ENCODE data around the gene CAPRIN1. TPM values are rescaled to one million over a fixed set of nuclear protein-coding genes. Genes with fewer than 3 reads are reported as not detected.

CAPRIN1 gene
- total RNA-seq, 1 experiment from 2014 or later, result 224 TPM

DNA sequence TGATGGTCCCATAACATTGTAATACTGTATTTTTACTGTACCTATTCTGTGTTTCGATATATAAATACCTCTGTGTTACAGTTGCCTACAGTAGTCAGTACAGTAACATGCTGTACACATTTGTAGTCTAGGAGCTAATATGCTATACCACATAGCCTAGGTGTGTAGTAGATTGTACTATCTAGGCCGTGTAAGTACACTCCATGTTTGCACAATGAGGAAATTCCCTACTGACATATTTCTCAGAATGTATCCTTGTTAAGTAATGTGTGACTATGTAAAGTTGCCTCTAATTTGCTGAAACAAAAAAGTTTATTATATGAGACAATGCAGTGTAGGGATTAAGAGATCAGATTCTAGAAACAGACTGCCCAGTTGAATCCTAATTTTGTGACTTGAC is 21.3 kb downstream of the CAPRIN1 start:
- Histone ChIP-seq H3K4me2 (ENCODE audit: low read length) (no peak overlapping the region), H4K20me1 (ENCODE audit: low read length) (peaks cover 81% of the 10 kb centered on the region), H3K4me3 (ENCODE audit: low read length) (no peak overlapping the region), H3K4me1 (ENCODE audit: insufficient read depth, low read length) (peaks cover 29% of the 10 kb centered on the region), H3K27me3 (ENCODE audit: low read length) (no peaks in the 10 kb centered on the region), H3K9me2 (replicated peaks; ENCODE audit: low read length) (no peaks in the 10 kb centered on the region), H2AFZ (ENCODE audit: low read length) (no peak overlapping the region), H3F3A (ENCODE audit: low read length, unreplicated experiment) (peaks cover 10% of the 10 kb centered on the region), H3K36me3 (ENCODE audit: low read depth, low read length) (peaks cover 52% of the 10 kb centered on the region), H3K79me2 (ENCODE audit: low read length) (peaks cover 87% of the 10 kb centered on the region), H3K27ac (ENCODE audit: low read length) (no peak overlapping the region), H3K9me3 (ENCODE audit: low read length) (no peaks in the 10 kb centered on the region), H3K9ac (ENCODE audit: low read length) (no peak overlapping the region)
- intact Hi-C loops (cut with micrococcal nuclease), result no loop called here
- no TSS peak for BruUV-seq (replicated peaks)
- ChIA-PET CTCF (no interaction called here), POLR2A (ENCODE audit: unreplicated experiment) (interaction anchor here (0.6 kb wide), 1 partner anchor 27 kb away, joined by 8 read pairs; no protein-coding TSS in a partner anchor)
- TF ChIP-seq, protein P1, sequence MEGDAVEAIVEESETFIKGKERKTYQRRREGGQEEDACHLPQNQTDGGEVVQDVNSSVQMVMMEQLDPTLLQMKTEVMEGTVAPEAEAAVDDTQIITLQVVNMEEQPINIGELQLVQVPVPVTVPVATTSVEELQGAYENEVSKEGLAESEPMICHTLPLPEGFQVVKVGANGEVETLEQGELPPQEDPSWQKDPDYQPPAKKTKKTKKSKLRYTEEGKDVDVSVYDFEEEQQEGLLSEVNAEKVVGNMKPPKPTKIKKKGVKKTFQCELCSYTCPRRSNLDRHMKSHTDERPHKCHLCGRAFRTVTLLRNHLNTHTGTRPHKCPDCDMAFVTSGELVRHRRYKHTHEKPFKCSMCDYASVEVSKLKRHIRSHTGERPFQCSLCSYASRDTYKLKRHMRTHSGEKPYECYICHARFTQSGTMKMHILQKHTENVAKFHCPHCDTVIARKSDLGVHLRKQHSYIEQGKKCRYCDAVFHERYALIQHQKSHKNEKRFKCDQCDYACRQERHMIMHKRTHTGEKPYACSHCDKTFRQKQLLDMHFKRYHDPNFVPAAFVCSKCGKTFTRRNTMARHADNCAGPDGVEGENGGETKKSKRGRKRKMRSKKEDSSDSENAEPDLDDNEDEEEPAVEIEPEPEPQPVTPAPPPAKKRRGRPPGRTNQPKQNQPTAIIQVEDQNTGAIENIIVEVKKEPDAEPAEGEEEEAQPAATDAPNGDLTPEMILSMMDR (conservative IDR thresholded peaks at IDR 0.05; ENCODE audit: low read depth, low read length), result no peak
- TF ChIP-seq EZH2 (IDR thresholded peaks at IDR 0.05; ENCODE audit: low read length, unreplicated experiment), result no peak
- no peak for TF ChIP-seq EZH2phosphoT487 (IDR thresholded peaks at IDR 0.05; ENCODE audit: borderline replicate concordance, low read length)
- no peak for DNase-seq
- ATAC-seq, result no peak

DNA sequence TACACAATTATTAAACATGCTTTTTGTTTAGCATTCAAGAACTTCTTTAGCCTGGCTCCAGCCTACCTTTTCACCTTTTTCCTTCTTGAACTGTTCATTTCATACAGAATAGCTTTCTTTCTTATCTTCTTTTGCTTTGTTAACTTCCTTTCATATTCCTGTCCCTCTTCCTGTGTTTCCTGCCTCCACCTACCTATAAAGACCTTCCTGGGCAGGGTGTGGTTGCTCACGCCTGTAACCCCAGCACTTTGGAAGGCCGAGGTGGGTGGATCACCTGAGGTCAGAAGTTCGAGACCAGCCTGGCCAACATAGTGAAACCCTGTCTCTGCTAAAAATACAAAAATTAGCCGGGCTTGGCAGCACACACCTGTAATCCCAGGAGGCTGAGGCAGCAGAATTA is 22.9 kb downstream of the CAPRIN1 start:
- peaks cover 29% of the 10 kb centered on the region for H3K4me1 ChIP-seq (ENCODE audit: insufficient read depth, low read length)
- DNase-seq (no peak), ATAC-seq (no peak)
- no peak overlapping the region for H3K4me2 ChIP-seq (ENCODE audit: low read length)
- ChIA-PET POLR2A (ENCODE audit: unreplicated experiment) (no interaction called here), CTCF (no interaction called here)
- peaks cover 10% of the 10 kb centered on the region for H3F3A ChIP-seq (ENCODE audit: low read length, unreplicated experiment)
- H3K36me3 ChIP-seq (ENCODE audit: low read depth, low read length), result peaks cover 64% of the 10 kb centered on the region
- peak overlapping the region; percentile 81; the same call in 1 of the 2 replicates for H3K27ac ChIP-seq (ENCODE audit: low read length)
- no peaks in the 10 kb centered on the region for H3K9me2 ChIP-seq (replicated peaks; ENCODE audit: low read length)
- no peak overlapping the region for H3K9ac ChIP-seq (ENCODE audit: low read length)
- peaks cover 87% of the 10 kb centered on the region for H3K79me2 ChIP-seq (ENCODE audit: low read length)
- peaks cover 86% of the 10 kb centered on the region for H4K20me1 ChIP-seq (ENCODE audit: low read length)
- BruUV-seq (replicated peaks), result no TSS peak
- no peak overlapping the region for H2AFZ ChIP-seq (ENCODE audit: low read length)
- H3K4me3 ChIP-seq (ENCODE audit: low read length), result no peak overlapping the region
- intact Hi-C loops (cut with micrococcal nuclease), result loop anchor here (2.0 kb wide), 2 partner anchors 18 to 78 kb away; no protein-coding TSS in a partner anchor
- no peaks in the 10 kb centered on the region for H3K9me3 ChIP-seq (ENCODE audit: low read length)
- H3K27me3 ChIP-seq (ENCODE audit: low read length), result no peaks in the 10 kb centered on the region
- no peak for TF ChIP-seq EZH2 (IDR thresholded peaks at IDR 0.05; ENCODE audit: low read length, unreplicated experiment)
- no peak for TF ChIP-seq EZH2phosphoT487 (IDR thresholded peaks at IDR 0.05; ENCODE audit: borderline replicate concordance, low read length)
- TF ChIP-seq, protein P1 (conservative IDR thresholded peaks at IDR 0.05; ENCODE audit: low read depth, low read length), result no peak

DNA sequence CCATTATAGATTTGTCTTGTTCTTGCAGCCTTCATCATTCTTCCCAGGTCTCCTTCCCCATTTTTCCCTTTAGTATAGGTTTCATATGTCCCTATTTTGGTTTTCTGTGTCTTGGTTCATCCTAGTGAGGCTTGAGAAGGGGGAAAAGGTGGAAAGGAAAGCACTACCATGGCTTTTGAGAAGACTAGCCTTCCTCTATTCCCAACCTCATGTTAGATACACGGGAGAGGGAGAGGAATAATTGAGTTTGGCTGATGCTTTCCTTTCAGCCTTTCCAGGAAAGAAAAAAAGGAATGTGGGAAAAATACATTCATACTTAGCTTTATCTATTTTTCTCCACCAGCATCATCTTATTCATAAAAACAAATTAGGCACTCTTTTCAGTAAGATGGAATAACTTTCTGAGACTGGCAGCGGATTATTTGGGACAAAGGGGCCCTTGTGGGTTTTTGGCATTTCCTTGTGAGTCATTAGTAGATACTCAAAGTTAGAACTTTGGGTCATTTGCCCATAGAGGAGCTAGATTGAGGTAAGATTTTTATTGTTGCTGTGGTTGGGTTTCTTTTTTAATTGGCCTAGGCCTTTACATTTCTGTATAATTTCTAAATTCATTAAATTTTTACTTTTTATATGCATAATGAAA is 23.8 kb downstream of the CAPRIN1 start:
- Histone ChIP-seq H3K79me2 (ENCODE audit: low read length) (peaks cover 85% of the 10 kb centered on the region), H3K27me3 (ENCODE audit: low read length) (no peaks in the 10 kb centered on the region), H3K4me3 (ENCODE audit: low read length) (peak overlapping the region; percentile 46), H3K9ac (ENCODE audit: low read length) (no peak overlapping the region), H3K4me1 (ENCODE audit: insufficient read depth, low read length) (peaks cover 29% of the 10 kb centered on the region), H3K9me2 (replicated peaks; ENCODE audit: low read length) (no peaks in the 10 kb centered on the region), H3K9me3 (ENCODE audit: low read length) (no peaks in the 10 kb centered on the region), H3K4me2 (ENCODE audit: low read length) (peak overlapping the region; percentile 79), H3K27ac (ENCODE audit: low read length) (peak overlapping the region; percentile 81), H3K36me3 (ENCODE audit: low read depth, low read length) (peaks cover 69% of the 10 kb centered on the region), H3F3A (ENCODE audit: low read length, unreplicated experiment) (peaks cover 10% of the 10 kb centered on the region), H4K20me1 (ENCODE audit: low read length) (peaks cover 80% of the 10 kb centered on the region), H2AFZ (ENCODE audit: low read length) (no peak overlapping the region)
- CTCF ChIA-PET, result interaction anchor here (0.8 kb wide), 1 partner anchor 87 kb away, joined by 3 read pairs; no protein-coding TSS in a partner anchor
- BruUV-seq (replicated peaks), result no TSS peak
- DNase-seq (peak; percentile 78), ATAC-seq (peak; percentile 90)
- intact Hi-C loops (cut with micrococcal nuclease), result loop anchor here (2.0 kb wide), 2 partner anchors 18 to 78 kb away; no protein-coding TSS in a partner anchor
- TF ChIP-seq EZH2 (IDR thresholded peaks at IDR 0.05; ENCODE audit: low read length, unreplicated experiment) (no peak), EZH2phosphoT487 (IDR thresholded peaks at IDR 0.05; ENCODE audit: borderline replicate concordance, low read length) (no peak)
- TF ChIP-seq, protein P1 (conservative IDR thresholded peaks at IDR 0.05; ENCODE audit: low read depth, low read length), result no peak
- POLR2A ChIA-PET (ENCODE audit: unreplicated experiment), result interaction anchor here (0.6 to 0.7 kb wide), 2 partner anchors 30 to 64 kb away, joined by 3 to 4 read pairs; no protein-coding TSS in a partner anchor
